ENCODE data around the gene IGSF8. TPM values are rescaled to one million over a fixed set of nuclear protein-coding genes. Genes with fewer than 3 reads are reported as not detected.

Gene IGSF8
- total and polyA plus RNA-seq, 8 donors = 27.5 to 38.3 (median 31.7) TPM

DNA sequence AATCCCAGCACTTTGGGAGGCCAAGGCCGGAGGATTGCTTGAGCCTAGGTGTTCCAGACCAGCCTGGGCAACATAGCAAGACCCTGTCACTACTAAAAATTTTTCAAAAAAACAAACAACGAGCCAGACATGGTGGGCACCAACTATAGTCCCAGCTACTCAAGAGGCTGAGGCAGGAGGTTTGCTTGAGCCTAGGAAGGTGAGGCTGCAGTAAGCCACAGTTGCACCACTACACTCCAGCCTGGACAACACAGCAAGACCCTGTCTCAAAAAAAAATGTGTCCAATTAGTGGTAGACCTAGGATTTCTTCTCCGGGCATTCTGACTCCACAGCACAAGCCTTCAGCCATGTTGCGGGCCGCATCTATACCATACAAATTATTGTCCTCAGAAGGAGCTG, 6.7 kb upstream of the IGSF8 start:
- Histone ChIP-seq H3K36me3 (no peaks in the 10 kb centered on the region), H3K27me3 (peaks cover 0 to 8% of the 10 kb centered on the region in 2 donors), H3K4me3 (no peak overlapping the region), H3K9me3 (no peaks in the 10 kb centered on the region), H3K27ac (no peak overlapping the region), H3K4me1 (peaks cover 0 to 12% of the 10 kb centered on the region in 2 donors)
- DNase-seq = no peak
- ATAC-seq = no peak
- intact Hi-C loops (cut with DNase I) = loop anchor here in 1 of 2 donors (10.0 kb wide), 1 partner anchor 90 kb away; the partner anchor contains the start of gene CASQ1
- TF ChIP-seq, protein P1, sequence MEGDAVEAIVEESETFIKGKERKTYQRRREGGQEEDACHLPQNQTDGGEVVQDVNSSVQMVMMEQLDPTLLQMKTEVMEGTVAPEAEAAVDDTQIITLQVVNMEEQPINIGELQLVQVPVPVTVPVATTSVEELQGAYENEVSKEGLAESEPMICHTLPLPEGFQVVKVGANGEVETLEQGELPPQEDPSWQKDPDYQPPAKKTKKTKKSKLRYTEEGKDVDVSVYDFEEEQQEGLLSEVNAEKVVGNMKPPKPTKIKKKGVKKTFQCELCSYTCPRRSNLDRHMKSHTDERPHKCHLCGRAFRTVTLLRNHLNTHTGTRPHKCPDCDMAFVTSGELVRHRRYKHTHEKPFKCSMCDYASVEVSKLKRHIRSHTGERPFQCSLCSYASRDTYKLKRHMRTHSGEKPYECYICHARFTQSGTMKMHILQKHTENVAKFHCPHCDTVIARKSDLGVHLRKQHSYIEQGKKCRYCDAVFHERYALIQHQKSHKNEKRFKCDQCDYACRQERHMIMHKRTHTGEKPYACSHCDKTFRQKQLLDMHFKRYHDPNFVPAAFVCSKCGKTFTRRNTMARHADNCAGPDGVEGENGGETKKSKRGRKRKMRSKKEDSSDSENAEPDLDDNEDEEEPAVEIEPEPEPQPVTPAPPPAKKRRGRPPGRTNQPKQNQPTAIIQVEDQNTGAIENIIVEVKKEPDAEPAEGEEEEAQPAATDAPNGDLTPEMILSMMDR (IDR thresholded peaks at IDR 0.05) = no peak

DNA sequence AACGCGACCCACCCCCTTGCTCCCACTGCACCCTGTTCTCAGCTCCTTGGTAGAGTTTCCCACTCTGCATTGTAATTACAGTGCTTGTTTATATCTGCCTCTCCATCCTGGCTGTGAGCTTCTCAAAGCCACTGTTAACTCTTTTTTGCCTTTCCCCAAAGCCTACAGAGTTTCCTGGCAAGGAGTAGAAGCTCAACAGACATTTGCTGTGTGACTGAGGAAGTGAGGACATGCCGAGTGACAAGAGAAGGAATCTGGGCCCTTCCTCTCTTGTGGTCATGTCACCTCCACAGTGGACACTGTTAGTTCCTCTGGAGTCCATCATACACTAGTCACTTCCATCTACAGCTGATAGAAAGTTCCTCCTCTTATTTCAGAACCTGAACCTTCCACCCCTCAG, 6.1 kb upstream of the IGSF8 start:
- no peaks in the 10 kb centered on the region for H3K9me3 ChIP-seq
- intact Hi-C loops (cut with DNase I) = loop anchor here in 1 of 2 donors (5.0 to 10.0 kb wide), 2 partner anchors 90 to 188 kb away; partner anchors contain the start of gene CASQ1
- ATAC-seq (no peak), DNase-seq (no peak)
- H3K36me3 ChIP-seq = no peaks in the 10 kb centered on the region
- H3K4me3 ChIP-seq = no peak overlapping the region
- H3K27ac ChIP-seq = no peak overlapping the region
- H3K27me3 ChIP-seq = peaks cover 0 to 3% of the 10 kb centered on the region in 2 donors
- TF ChIP-seq, protein P1 (IDR thresholded peaks at IDR 0.05) = no peak
- peaks cover 0 to 12% of the 10 kb centered on the region in 2 donors for H3K4me1 ChIP-seq

DNA sequence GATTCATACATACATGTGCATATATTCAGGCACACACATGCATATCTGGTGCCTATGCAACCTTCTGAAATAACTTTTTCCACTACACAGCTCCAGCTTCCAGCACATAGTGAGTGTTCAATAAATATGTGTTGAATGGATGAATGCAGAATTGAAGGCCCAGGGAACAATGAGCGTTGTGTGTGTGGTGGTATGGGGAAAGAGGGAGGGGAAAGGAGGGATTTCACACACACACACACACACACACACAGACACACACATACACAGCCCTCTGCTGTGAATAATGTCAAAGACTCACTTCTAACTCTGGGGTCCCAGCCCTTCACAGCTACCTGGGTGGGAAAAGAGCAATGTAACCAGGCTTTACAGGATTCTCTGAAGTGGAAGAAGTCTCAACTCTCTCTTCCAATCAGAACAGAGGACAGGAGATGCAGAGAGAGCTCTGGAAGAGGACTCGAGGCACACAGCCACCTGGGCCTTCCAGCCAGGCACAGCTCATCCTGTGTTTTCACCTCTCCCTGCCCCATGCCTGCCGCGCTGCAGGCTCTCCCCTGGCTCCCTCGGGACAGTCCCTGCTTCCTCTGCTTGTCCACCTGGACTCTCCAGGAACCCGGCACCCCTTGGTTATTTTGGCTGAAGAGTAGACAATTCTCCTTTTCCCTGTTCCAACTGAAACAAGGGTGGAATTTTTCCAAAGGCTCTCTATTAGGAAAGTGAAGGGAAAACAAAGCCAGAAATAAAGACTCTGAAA, 5.4 kb upstream of the IGSF8 start:
- no peaks in the 10 kb centered on the region for H3K27me3 ChIP-seq
- H3K4me1 ChIP-seq = peaks cover 0 to 16% of the 10 kb centered on the region in 2 donors
- TF ChIP-seq, protein P1 (IDR thresholded peaks at IDR 0.05) = no peak
- ATAC-seq = no peak
- H3K27ac ChIP-seq = no peak overlapping the region
- H3K9me3 ChIP-seq = no peaks in the 10 kb centered on the region
- intact Hi-C loops (cut with DNase I) = loop anchor here in 1 of 2 donors (5.0 to 10.0 kb wide), 2 partner anchors 91 to 188 kb away; partner anchors contain the start of gene CASQ1
- no peaks in the 10 kb centered on the region for H3K36me3 ChIP-seq
- no peak overlapping the region for H3K4me3 ChIP-seq
- no peak for DNase-seq

DNA sequence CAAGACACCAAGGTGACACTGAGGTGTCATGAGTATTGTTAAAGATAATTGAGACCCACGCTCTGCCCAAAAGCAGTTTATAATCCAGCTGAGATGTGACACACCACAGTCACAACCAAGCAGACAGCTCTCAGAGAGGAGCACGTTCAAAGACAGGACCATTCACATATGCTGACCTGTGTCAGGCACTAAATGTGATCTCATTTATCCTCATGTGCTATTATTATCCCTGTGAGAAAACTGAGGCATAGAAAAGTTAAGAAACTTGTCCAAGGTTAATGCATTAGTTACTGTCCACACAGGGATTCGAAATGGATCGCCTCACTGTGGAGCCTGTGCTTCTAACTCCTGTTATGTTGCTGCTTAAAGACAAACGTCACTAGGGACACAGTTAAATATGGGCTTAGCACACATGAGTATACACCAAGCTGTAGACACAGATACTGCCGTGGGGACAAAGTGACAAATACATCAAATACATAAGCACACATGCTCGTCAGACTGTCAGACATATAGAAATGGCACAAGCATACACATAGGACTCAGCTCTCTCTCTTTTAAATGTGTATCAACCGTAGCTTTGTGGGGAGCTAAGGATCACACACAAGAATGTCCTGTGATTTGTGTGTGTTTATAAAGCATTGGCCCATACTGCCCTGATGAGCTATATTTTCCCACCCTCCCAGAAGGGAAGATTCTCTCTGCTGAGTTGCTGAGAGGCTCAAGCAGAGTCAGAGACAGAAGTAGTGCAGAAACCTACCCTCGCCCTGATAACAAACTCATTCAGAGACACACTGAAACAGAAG, 3.5 kb upstream of the IGSF8 start:
- H3K4me3 ChIP-seq = no peak overlapping the region
- H3K27me3 ChIP-seq = no peaks in the 10 kb centered on the region
- TF ChIP-seq, protein P1 (IDR thresholded peaks at IDR 0.05) = no peak
- ATAC-seq (no peak), DNase-seq (no peak)
- intact Hi-C loops (cut with DNase I) = loop anchor here in 1 of 2 donors (2.0 to 10.0 kb wide), 3 partner anchors 93 to 190 kb away; partner anchors contain the start of gene CASQ1
- H3K36me3 ChIP-seq = no peaks in the 10 kb centered on the region
- no peaks in the 10 kb centered on the region for H3K9me3 ChIP-seq
- peaks cover 0 to 30% of the 10 kb centered on the region in 2 donors for H3K4me1 ChIP-seq
- no peak overlapping the region for H3K27ac ChIP-seq

Data from left lung (tissue), 10 donors.